GM12874 (cell line): Measurements from ENCODE around the gene NUDT2.

Experiments used
- TF ChIP-seq, protein P1 (sequence below): IDR thresholded peaks from 2 replicates; pipeline ENCODE4 v1.5.1; 2011; ENCODE audit warnings: low read depth, mild to moderate bottlenecking, control low read depth, low read length, moderate library complexity; ENCODE audit not compliant: insufficient read depth

NUDT2 gene

GRCh38 chr9:34362614-34363214 lies 33.3 kb downstream of the NUDT2 start:
- TF ChIP-seq, protein P1, sequence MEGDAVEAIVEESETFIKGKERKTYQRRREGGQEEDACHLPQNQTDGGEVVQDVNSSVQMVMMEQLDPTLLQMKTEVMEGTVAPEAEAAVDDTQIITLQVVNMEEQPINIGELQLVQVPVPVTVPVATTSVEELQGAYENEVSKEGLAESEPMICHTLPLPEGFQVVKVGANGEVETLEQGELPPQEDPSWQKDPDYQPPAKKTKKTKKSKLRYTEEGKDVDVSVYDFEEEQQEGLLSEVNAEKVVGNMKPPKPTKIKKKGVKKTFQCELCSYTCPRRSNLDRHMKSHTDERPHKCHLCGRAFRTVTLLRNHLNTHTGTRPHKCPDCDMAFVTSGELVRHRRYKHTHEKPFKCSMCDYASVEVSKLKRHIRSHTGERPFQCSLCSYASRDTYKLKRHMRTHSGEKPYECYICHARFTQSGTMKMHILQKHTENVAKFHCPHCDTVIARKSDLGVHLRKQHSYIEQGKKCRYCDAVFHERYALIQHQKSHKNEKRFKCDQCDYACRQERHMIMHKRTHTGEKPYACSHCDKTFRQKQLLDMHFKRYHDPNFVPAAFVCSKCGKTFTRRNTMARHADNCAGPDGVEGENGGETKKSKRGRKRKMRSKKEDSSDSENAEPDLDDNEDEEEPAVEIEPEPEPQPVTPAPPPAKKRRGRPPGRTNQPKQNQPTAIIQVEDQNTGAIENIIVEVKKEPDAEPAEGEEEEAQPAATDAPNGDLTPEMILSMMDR, result no peak

DNA sequence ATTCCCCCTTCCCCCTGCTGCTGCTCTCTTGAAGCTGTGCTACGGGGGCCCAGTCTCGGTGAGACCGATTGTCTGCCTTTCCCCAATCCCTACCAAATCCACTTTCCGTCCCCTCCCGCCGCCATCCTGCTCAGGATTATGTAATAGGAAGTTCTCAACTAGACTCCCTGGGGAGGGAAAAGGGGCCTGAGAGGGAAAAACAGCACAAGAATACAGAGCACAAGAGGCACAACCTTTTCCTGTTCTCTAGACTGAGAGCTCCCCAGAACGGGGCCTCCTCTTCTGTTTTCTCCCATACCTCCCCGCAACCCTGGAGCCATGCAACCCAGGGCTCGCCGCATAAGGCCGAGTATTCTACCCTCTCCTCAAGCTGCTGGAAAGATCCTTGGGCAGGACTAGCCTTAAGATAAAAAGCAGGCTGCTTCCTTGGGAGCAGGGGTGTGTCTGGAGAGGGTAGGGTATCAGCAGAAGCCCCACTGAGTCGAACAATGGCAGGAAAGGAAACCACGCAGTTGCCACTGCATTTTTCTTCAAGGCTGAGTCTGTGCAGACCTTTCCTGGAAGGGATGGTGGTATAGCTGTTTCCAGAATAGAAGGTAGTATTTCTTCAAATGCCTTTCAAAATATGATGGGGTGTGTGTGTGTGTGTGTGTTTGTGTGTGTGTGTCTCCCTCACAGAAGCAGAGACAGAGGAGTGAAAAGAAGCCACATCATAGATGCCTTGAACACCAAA lies 34.4 kb downstream of the NUDT2 start:
- TF ChIP-seq, protein P1, result no peak

DNA sequence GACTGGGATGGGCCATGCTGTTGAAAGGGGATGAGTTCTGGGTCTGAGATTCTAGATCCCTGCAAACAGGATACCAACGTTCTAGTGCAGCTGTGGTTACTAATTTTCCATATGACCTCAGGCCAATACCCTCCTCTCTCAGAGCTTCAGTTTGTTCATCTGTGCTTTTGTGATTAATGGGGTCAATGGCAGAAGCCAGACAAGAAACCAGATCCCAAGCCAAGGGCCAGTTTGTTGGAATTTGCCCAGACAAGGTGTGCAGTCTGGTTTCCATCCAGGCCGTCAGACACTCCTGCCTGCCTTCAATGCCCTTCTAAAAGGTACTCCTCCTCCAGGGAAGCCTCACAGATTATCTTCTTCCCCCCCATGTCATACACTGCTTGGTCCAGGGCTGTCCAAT lies 35.9 kb downstream of the NUDT2 start:
- TF ChIP-seq, protein P1, result no peak

DNA sequence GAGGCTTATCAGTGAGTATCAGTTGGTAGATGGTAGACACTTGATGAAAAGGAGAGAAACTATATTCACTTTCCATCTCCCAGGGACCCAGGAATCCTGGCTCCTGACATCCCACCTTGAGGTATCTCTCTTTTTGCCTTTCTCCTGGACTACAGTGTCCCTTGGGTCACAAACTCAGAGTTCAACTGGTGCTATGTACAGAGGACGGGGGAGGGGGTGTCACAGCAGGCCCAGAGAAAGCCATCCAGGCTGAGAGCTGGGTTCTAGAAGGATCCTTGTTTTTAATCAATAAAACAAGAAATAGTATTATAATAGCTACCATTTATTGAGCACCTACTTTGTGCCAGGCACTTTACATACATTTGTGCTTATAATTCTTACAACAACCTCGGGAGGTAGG lies 37.0 kb downstream of the NUDT2 start:
- TF ChIP-seq, protein P1, result no peak

- TF ChIP-seq, protein P1, result no peak
Measured at GRCh38 chr9:34369636-34370035, 40.3 kb downstream of the NUDT2 start.

- TF ChIP-seq, protein P1, result no peak
Measured at GRCh38 chr9:34370335-34370969, 41.1 kb downstream of the NUDT2 start.

- TF ChIP-seq, protein P1, result no peak
Measured at GRCh38 chr9:34370970-34371880, 41.9 kb downstream of the NUDT2 start.
